ENCODE results near the gene MOCOS. TPM values are rescaled to one million over a fixed set of nuclear protein-coding genes. Genes with fewer than 3 reads are reported as not detected.

Gene MOCOS
- total RNA-seq, 2 donors from 2014 or later = 2.0 to 2.8 TPM

- no peaks in the 10 kb centered on the region for H3K9me3 ChIP-seq
- no peaks in the 10 kb centered on the region for H3K4me1 ChIP-seq (ENCODE audit: control insufficient read depth in 1 of 2, low read depth in 2 of 2)
- TF ChIP-seq CTCF (IDR thresholded peaks at IDR 0.05) = no peak
- no peak overlapping the region for H3K4me3 ChIP-seq
- no peak for ATAC-seq (ENCODE audit: insufficient number of reproducible peaks, low FRiP score, low read depth)
- H3K36me3 ChIP-seq = no peaks in the 10 kb centered on the region
- no peak overlapping the region for H3K27ac ChIP-seq
- H3K27me3 ChIP-seq (replicated peaks; ENCODE audit: insufficient read depth) = no peaks in the 10 kb centered on the region
- DNase-seq (ENCODE audit: low spot score) = no peak
These were observed 83.9 kb downstream of the MOCOS start for GRCh38 chr18:36271153-36271552.

GRCh38 chr18:36273347-36273746 lies 86.0 kb downstream of the MOCOS start:
- DNase-seq (ENCODE audit: low spot score) = no peak
- Histone ChIP-seq H3K4me1 (ENCODE audit: control insufficient read depth in 1 of 2, low read depth in 2 of 2) (no peaks in the 10 kb centered on the region), H3K9me3 (no peaks in the 10 kb centered on the region), H3K4me3 (no peak overlapping the region), H3K36me3 (no peaks in the 10 kb centered on the region), H3K27ac (no peak overlapping the region), H3K27me3 (replicated peaks; ENCODE audit: insufficient read depth) (no peaks in the 10 kb centered on the region)
- ATAC-seq (ENCODE audit: insufficient number of reproducible peaks, low FRiP score, low read depth) = no peak
- TF ChIP-seq CTCF (IDR thresholded peaks at IDR 0.05) = no peak

GRCh38 chr18:36274083-36274715 lies 86.9 kb downstream of the MOCOS start:
- no peak for DNase-seq (ENCODE audit: low spot score)
- Histone ChIP-seq H3K9me3 (no peaks in the 10 kb centered on the region), H3K4me3 (no peak overlapping the region), H3K27ac (no peak overlapping the region), H3K4me1 (ENCODE audit: control insufficient read depth in 1 of 2, low read depth in 2 of 2) (no peaks in the 10 kb centered on the region), H3K36me3 (no peaks in the 10 kb centered on the region), H3K27me3 (replicated peaks; ENCODE audit: insufficient read depth) (no peaks in the 10 kb centered on the region)
- no peak for TF ChIP-seq CTCF (IDR thresholded peaks at IDR 0.05)
- no peak for ATAC-seq (ENCODE audit: insufficient number of reproducible peaks, low FRiP score, low read depth)

- ATAC-seq (ENCODE audit: insufficient number of reproducible peaks, low FRiP score, low read depth) (no peak), DNase-seq (ENCODE audit: low spot score) (no peak)
- TF ChIP-seq CTCF (IDR thresholded peaks at IDR 0.05) = no peak
- Histone ChIP-seq H3K9me3 (no peaks in the 10 kb centered on the region), H3K27me3 (replicated peaks; ENCODE audit: insufficient read depth) (no peaks in the 10 kb centered on the region), H3K4me1 (ENCODE audit: control insufficient read depth in 1 of 2, low read depth in 2 of 2) (no peaks in the 10 kb centered on the region), H3K27ac (no peak overlapping the region), H3K4me3 (no peak overlapping the region), H3K36me3 (no peaks in the 10 kb centered on the region)
These were observed 88.3 kb downstream of the MOCOS start for GRCh38 chr18:36275561-36275960.

- TF ChIP-seq CTCF (IDR thresholded peaks at IDR 0.05) = no peak
- DNase-seq (ENCODE audit: low spot score) = no peak
- no peak for ATAC-seq (ENCODE audit: insufficient number of reproducible peaks, low FRiP score, low read depth)
- H3K4me3 ChIP-seq = no peak overlapping the region
- H3K27ac ChIP-seq = no peak overlapping the region
- H3K9me3 ChIP-seq = no peaks in the 10 kb centered on the region
- no peaks in the 10 kb centered on the region for H3K27me3 ChIP-seq (replicated peaks; ENCODE audit: insufficient read depth)
- H3K4me1 ChIP-seq (ENCODE audit: control insufficient read depth in 1 of 2, low read depth in 2 of 2) = no peaks in the 10 kb centered on the region
- no peaks in the 10 kb centered on the region for H3K36me3 ChIP-seq
These were observed 91.7 kb downstream of the MOCOS start for GRCh38 chr18:36279001-36279400.

Data from thoracic aorta (tissue), 2 donors.